CD4-positive, alpha-beta T cell treated with Interleukin-15 for 1 hour (primary cell): ENCODE measurements around the gene AHNAK.

Experiments
- DNase-seq: peaks from one replicate; pipeline ENCODE4 v3.0.0-alpha.2; 2020

AHNAK gene

GRCh38 chr11:62492586-62492985 lies 54.0 kb downstream of the AHNAK start:
- DNase-seq, result no peak

GRCh38 chr11:62491571-62492329 lies 54.9 kb downstream of the AHNAK start:
- no peak for DNase-seq

GRCh38 chr11:62489204-62489603 lies 57.4 kb downstream of the AHNAK start:
- DNase-seq, result no peak

- no peak for DNase-seq
Observed at GRCh38 chr11:62487738-62488551, 58.7 kb downstream of the AHNAK start.

- no peak for DNase-seq
Observed at GRCh38 chr11:62487136-62487535, 59.5 kb downstream of the AHNAK start.

GRCh38 chr11:62484352-62484751 lies 62.3 kb downstream of the AHNAK start:
- DNase-seq, result no peak

GRCh38 chr11:62482753-62483152 lies 63.9 kb downstream of the AHNAK start:
- no peak for DNase-seq

GRCh38 chr11:62479631-62480201 lies 66.9 kb downstream of the AHNAK start:
- no peak for DNase-seq

- DNase-seq, result no peak
Observed at GRCh38 chr11:62477927-62478326, 68.7 kb downstream of the AHNAK start.

- no peak for DNase-seq
Observed at GRCh38 chr11:62472063-62472884, 74.3 kb downstream of the AHNAK start.

- DNase-seq, result no peak
Observed at GRCh38 chr11:62471603-62472002, 75.0 kb downstream of the AHNAK start.

- no peak for DNase-seq
Observed at GRCh38 chr11:62468577-62468976, 78.0 kb downstream of the AHNAK start.

- no peak for DNase-seq
Observed at GRCh38 chr11:62466444-62466843, 80.2 kb downstream of the AHNAK start.

GRCh38 chr11:62464655-62465054 lies 82.0 kb downstream of the AHNAK start:
- no peak for DNase-seq

GRCh38 chr11:62463121-62463542 lies 83.5 kb downstream of the AHNAK start:
- DNase-seq, result no peak

GRCh38 chr11:62462508-62462892 lies 84.1 kb downstream of the AHNAK start:
- DNase-seq, result no peak

GRCh38 chr11:62461740-62462507 lies 84.7 kb downstream of the AHNAK start:
- no peak for DNase-seq

- no peak for DNase-seq
Observed at GRCh38 chr11:62459080-62459479, 87.5 kb downstream of the AHNAK start.

GRCh38 chr11:62458212-62459002 lies 88.2 kb downstream of the AHNAK start:
- DNase-seq, result no peak

- no peak for DNase-seq
Observed at GRCh38 chr11:62457478-62457877, 89.1 kb downstream of the AHNAK start.

- no peak for DNase-seq
Observed at GRCh38 chr11:62456630-62457029, 90.0 kb downstream of the AHNAK start.
